ENCODE measurements around the gene UNC80.

Gene UNC80

GRCh38 chr2:209870067-209870466, 98.4 kb downstream of the UNC80 start:
- no peak for DNase-seq (ENCODE audit: extremely low read depth, low read depth)
- no peak for TF ChIP-seq CTCF (IDR thresholded peaks at IDR 0.05; ENCODE audit: low read depth, low read length)

GRCh38 chr2:209872675-209873074, 101.0 kb downstream of the UNC80 start:
- DNase-seq (ENCODE audit: extremely low read depth, low read depth), result no peak
- no peak for TF ChIP-seq CTCF (IDR thresholded peaks at IDR 0.05; ENCODE audit: low read depth, low read length)

- no peak for TF ChIP-seq CTCF (IDR thresholded peaks at IDR 0.05; ENCODE audit: low read depth, low read length)
Observed at GRCh38 chr2:209875270-209875669, 103.6 kb downstream of the UNC80 start.

GRCh38 chr2:209876211-209876610, 104.6 kb downstream of the UNC80 start:
- DNase-seq (ENCODE audit: extremely low read depth, low read depth), result no peak

More at GRCh38 chr2:209875270-209875669, 103.6 kb downstream of the UNC80 start:
- DNase-seq (ENCODE audit: extremely low read depth, low read depth), result no peak

GRCh38 chr2:209878701-209879100, 107.1 kb downstream of the UNC80 start:
- DNase-seq (ENCODE audit: extremely low read depth, low read depth), result no peak
- TF ChIP-seq CTCF (IDR thresholded peaks at IDR 0.05; ENCODE audit: low read depth, low read length), result no peak

More at GRCh38 chr2:209876211-209876610, 104.6 kb downstream of the UNC80 start:
- no peak for TF ChIP-seq CTCF (IDR thresholded peaks at IDR 0.05; ENCODE audit: low read depth, low read length)

GRCh38 chr2:209900638-209901037, 129.0 kb downstream of the UNC80 start:
- TF ChIP-seq CTCF (IDR thresholded peaks at IDR 0.05; ENCODE audit: low read depth, low read length), result no peak
- no peak for DNase-seq (ENCODE audit: extremely low read depth, low read depth)

- no peak for TF ChIP-seq CTCF (IDR thresholded peaks at IDR 0.05; ENCODE audit: low read depth, low read length)
- DNase-seq (ENCODE audit: extremely low read depth, low read depth), result no peak
Observed at GRCh38 chr2:209901172-209901571, 129.5 kb downstream of the UNC80 start.

Measured in AG09319 (cell line).